Activated B cell treated with CpG ODN at 0.5 μM for 24 hours (primary cell): Measurements from ENCODE around the gene TOP3B. TPM values are rescaled to one million over a fixed set of nuclear protein-coding genes. Genes with fewer than 3 reads are reported as not detected.

Experiments
- ATAC-seq: fragments of 200-7000 bp; cut with Tn5 transposase; one replicate; pipeline ENCODE4 v1.10.0; 2021; ENCODE audit warnings: low read depth, mild to moderate bottlenecking, moderate library complexity
- CTCF ChIA-PET: fragments of 350-600 bp; sonication (Branson Sonifier 250); formaldehyde crosslinking; loops from one replicate; lab custom pipeline; 2021; ENCODE audit warnings: antibody characterized with exemption; lab: Charles Lee
- POLR2A ChIA-PET: fragments of 350-600 bp; sonication (Branson Sonifier 250); formaldehyde crosslinking; loops from one replicate; lab custom pipeline; 2021; ENCODE audit warnings: antibody characterized with exemption; lab: Charles Lee
- DNase-seq: peaks from one replicate; pipeline ENCODE4 v3.0.0; 2022
- H3K27ac Mint-ChIP-seq: one replicate; pipeline ENCODE4 v1.8.0; 2020; ENCODE audit warnings: mixed read lengths
- H3K27me3 Mint-ChIP-seq: one replicate; pipeline ENCODE4 v1.8.0; 2021; ENCODE audit warnings: mixed read lengths
- H3K36me3 Mint-ChIP-seq: one replicate; pipeline ENCODE4 v1.8.0; 2021; ENCODE audit warnings: low read depth, mixed read lengths
- H3K4me1 Mint-ChIP-seq: one replicate; pipeline ENCODE4 v1.8.0; 2021; ENCODE audit warnings: mixed read lengths
- H3K4me3 Mint-ChIP-seq: one replicate; pipeline ENCODE4 v1.8.0; 2020; ENCODE audit warnings: mild to moderate bottlenecking, mixed read lengths
- H3K9me3 Mint-ChIP-seq: one replicate; pipeline ENCODE4 v1.8.0; 2020; ENCODE audit warnings: mixed read lengths
- intact Hi-C: fragments of 100-400 bp; cut with micrococcal nuclease; formaldehyde crosslinking; loops from one replicate; pipeline ENCODE4 v1.15.1; 2024
- total RNA-seq: library from RNA; stranded (reverse); gene quantifications from 2 replicates; pipeline ENCODE4 v1.2.3, GENCODE V29; 2022
- TF ChIP-seq, protein P1 (sequence below): fragments of 200-600 bp; IDR thresholded peaks from one replicate; pipeline ENCODE4 v1.8.0; 2022; ENCODE audit warnings: antibody characterized with exemption, mild to moderate bottlenecking

Gene TOP3B
- total RNA-seq, 1 donor from 2014 or later: 83.4 TPM

GRCh38 chr22:22003233-22003632 lies 20.6 kb upstream of the TOP3B start:
- no peaks in the 10 kb centered on the region for H3K9me3 Mint-ChIP-seq
- H3K27me3 Mint-ChIP-seq: no peaks in the 10 kb centered on the region
- ChIA-PET CTCF (no interaction called here), POLR2A (no interaction called here)
- ATAC-seq (no peak), DNase-seq (no peak)
- no peaks in the 10 kb centered on the region for H3K36me3 Mint-ChIP-seq
- TF ChIP-seq, protein P1, sequence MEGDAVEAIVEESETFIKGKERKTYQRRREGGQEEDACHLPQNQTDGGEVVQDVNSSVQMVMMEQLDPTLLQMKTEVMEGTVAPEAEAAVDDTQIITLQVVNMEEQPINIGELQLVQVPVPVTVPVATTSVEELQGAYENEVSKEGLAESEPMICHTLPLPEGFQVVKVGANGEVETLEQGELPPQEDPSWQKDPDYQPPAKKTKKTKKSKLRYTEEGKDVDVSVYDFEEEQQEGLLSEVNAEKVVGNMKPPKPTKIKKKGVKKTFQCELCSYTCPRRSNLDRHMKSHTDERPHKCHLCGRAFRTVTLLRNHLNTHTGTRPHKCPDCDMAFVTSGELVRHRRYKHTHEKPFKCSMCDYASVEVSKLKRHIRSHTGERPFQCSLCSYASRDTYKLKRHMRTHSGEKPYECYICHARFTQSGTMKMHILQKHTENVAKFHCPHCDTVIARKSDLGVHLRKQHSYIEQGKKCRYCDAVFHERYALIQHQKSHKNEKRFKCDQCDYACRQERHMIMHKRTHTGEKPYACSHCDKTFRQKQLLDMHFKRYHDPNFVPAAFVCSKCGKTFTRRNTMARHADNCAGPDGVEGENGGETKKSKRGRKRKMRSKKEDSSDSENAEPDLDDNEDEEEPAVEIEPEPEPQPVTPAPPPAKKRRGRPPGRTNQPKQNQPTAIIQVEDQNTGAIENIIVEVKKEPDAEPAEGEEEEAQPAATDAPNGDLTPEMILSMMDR: no peak
- H3K4me1 Mint-ChIP-seq: no peaks in the 10 kb centered on the region
- H3K4me3 Mint-ChIP-seq: no peak overlapping the region
- no peak overlapping the region for H3K27ac Mint-ChIP-seq
- intact Hi-C loops: no loop called here

- Mint-ChIP-seq H3K27me3 (no peaks in the 10 kb centered on the region), H3K27ac (no peak overlapping the region), H3K9me3 (no peaks in the 10 kb centered on the region), H3K4me3 (no peak overlapping the region), H3K4me1 (no peaks in the 10 kb centered on the region), H3K36me3 (no peaks in the 10 kb centered on the region)
- ChIA-PET CTCF (interaction anchor here (1.2 kb wide), 1 partner anchor 340 kb away, joined by 3 read pairs; no protein-coding TSS in a partner anchor), POLR2A (no interaction called here)
- TF ChIP-seq, protein P1: no peak
- intact Hi-C loops: no loop called here
- ATAC-seq (no peak), DNase-seq (no peak)
Measured at GRCh38 chr22:22002526-22003055, 20.0 kb upstream of the TOP3B start.

- Mint-ChIP-seq H3K27me3 (no peaks in the 10 kb centered on the region), H3K4me3 (no peak overlapping the region), H3K36me3 (no peaks in the 10 kb centered on the region), H3K9me3 (no peaks in the 10 kb centered on the region), H3K27ac (no peak overlapping the region), H3K4me1 (no peaks in the 10 kb centered on the region)
- ATAC-seq (no peak), DNase-seq (no peak)
- CTCF ChIA-PET: interaction anchor here (1.2 kb wide), 1 partner anchor 341 kb away, joined by 3 read pairs; no protein-coding TSS in a partner anchor
- intact Hi-C loops: no loop called here
- POLR2A ChIA-PET: no interaction called here
- TF ChIP-seq, protein P1: no peak
Measured at GRCh38 chr22:22001664-22002525, 19.3 kb upstream of the TOP3B start.

GRCh38 chr22:21998595-21999247 lies 16.1 kb upstream of the TOP3B start:
- CTCF ChIA-PET: no interaction called here
- ATAC-seq (no peak), DNase-seq (no peak)
- no peaks in the 10 kb centered on the region for H3K4me1 Mint-ChIP-seq
- TF ChIP-seq, protein P1: no peak
- H3K36me3 Mint-ChIP-seq: no peaks in the 10 kb centered on the region
- intact Hi-C loops: no loop called here
- no peak overlapping the region for H3K4me3 Mint-ChIP-seq
- H3K27me3 Mint-ChIP-seq: no peaks in the 10 kb centered on the region
- H3K9me3 Mint-ChIP-seq: no peaks in the 10 kb centered on the region
- H3K27ac Mint-ChIP-seq: no peak overlapping the region
- POLR2A ChIA-PET: interaction anchor here (1.2 kb wide), 1 partner anchor 31 kb away, joined by 3 read pairs; no protein-coding TSS in a partner anchor
